Transverse colon (tissue), 4 donors: ENCODE data around the gene RCC2.

Experiments
- EP300 ChIP-seq: sonication (generic); formaldehyde crosslinking; IDR thresholded peaks from one replicate; pipeline ENCODE4 v1.6.1; 2017; ENCODE audit warnings: antibody characterized with exemption, low read depth
- POLR2A ChIP-seq: fragments of 450-650 bp; IDR thresholded peaks from one replicate; pipeline ENCODE4 v1.6.1; 2016; ENCODE audit warnings: antibody characterized with exemption, mild to moderate bottlenecking, moderate library complexity
- POLR2AphosphoS5 ChIP-seq, 3 donors: sonication (generic); formaldehyde crosslinking; IDR thresholded peaks; one replicate each; pipeline ENCODE4 v1.6.1; 2016; ENCODE audit warnings: antibody characterized with exemption in 3 of 3
- TF ChIP-seq, protein P1 (sequence below), 5 experiments: fragments of 200-600 bp in 3 of 5; fragments of 450-650 bp in 2 of 5; sonication (generic) in 3 of 5; IDR thresholded peaks; 1 replicate in 2 of 5; 2 replicates in 3 of 5; pipeline ENCODE4 v1.5.1; 2016 to 2017; ENCODE audit warnings: antibody characterized with exemption in 5 of 5, inconsistent platforms in 3 of 5, mild to moderate bottlenecking in 2 of 5, moderate library complexity in 1 of 5

DNA sequence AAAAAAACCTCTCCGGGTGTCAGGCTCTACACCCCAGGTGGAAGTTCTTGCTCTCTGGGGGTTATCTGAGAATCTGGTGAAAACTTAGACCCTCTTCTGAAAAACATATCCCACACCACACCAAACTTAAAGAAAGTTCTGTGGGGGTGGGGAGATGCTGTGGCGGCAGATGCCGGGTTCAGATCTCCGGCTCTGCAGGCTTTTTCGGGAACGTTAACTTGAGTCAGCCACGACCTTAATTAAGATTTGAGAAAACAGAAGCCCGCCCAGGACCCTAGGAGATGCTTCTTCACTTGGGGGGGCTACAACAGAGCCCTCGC lies 2.3 kb downstream of the RCC2 start:
- TF ChIP-seq EP300: no peak
- TF ChIP-seq, protein P1, sequence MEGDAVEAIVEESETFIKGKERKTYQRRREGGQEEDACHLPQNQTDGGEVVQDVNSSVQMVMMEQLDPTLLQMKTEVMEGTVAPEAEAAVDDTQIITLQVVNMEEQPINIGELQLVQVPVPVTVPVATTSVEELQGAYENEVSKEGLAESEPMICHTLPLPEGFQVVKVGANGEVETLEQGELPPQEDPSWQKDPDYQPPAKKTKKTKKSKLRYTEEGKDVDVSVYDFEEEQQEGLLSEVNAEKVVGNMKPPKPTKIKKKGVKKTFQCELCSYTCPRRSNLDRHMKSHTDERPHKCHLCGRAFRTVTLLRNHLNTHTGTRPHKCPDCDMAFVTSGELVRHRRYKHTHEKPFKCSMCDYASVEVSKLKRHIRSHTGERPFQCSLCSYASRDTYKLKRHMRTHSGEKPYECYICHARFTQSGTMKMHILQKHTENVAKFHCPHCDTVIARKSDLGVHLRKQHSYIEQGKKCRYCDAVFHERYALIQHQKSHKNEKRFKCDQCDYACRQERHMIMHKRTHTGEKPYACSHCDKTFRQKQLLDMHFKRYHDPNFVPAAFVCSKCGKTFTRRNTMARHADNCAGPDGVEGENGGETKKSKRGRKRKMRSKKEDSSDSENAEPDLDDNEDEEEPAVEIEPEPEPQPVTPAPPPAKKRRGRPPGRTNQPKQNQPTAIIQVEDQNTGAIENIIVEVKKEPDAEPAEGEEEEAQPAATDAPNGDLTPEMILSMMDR (IDR thresholded peaks at IDR 0.05): no peak
- no peak for TF ChIP-seq POLR2A
- no peak for TF ChIP-seq POLR2AphosphoS5 (IDR thresholded peaks at IDR 0.05)
